ENCODE results near the gene SUDS3. TPM values are rescaled to one million over a fixed set of nuclear protein-coding genes. Genes with fewer than 3 reads are reported as not detected.
"Not testable (repeated sequence)": the region's sequence is repeated elsewhere in the genome, so short reads cannot be mapped to it uniquely, and the experiment has no call there.

The SUDS3 gene
- total RNA-seq, 1 donor from 2014 or later, result 96.5 TPM

GRCh38 chr12:118397708-118398440, 21.5 kb downstream of the SUDS3 start:
- DNase-seq (ENCODE audit: low spot score), result no peak

- DNase-seq (ENCODE audit: low spot score), result no peak
These were observed 22.2 kb downstream of the SUDS3 start for GRCh38 chr12:118398524-118398923.

- no peak for DNase-seq (ENCODE audit: low spot score)
These were observed 22.6 kb downstream of the SUDS3 start for GRCh38 chr12:118398940-118399339.

GRCh38 chr12:118402251-118402650, 25.9 kb downstream of the SUDS3 start:
- DNase-seq (ENCODE audit: low spot score), result no peak

GRCh38 chr12:118404876-118405521, 28.6 kb downstream of the SUDS3 start:
- DNase-seq (ENCODE audit: low spot score), result peak; percentile 47

- not testable (repeated sequence) for DNase-seq (ENCODE audit: low spot score)
These were observed 31.9 kb downstream of the SUDS3 start for GRCh38 chr12:118408241-118408640.

GRCh38 chr12:118409834-118410233, 33.5 kb downstream of the SUDS3 start:
- no peak for DNase-seq (ENCODE audit: low spot score)

GRCh38 chr12:118417942-118418341, 41.6 kb downstream of the SUDS3 start:
- no peak for DNase-seq (ENCODE audit: low spot score)

- no peak for DNase-seq (ENCODE audit: low spot score)
These were observed 42.2 kb downstream of the SUDS3 start for GRCh38 chr12:118418385-118419057.

- DNase-seq (ENCODE audit: low spot score), result no peak
These were observed 44.3 kb downstream of the SUDS3 start for GRCh38 chr12:118420673-118421072.

- no peak for DNase-seq (ENCODE audit: low spot score)
These were observed 48.5 kb downstream of the SUDS3 start for GRCh38 chr12:118424884-118425283.

GRCh38 chr12:118425364-118425763, 49.0 kb downstream of the SUDS3 start:
- no peak for DNase-seq (ENCODE audit: low spot score)

GRCh38 chr12:118427819-118428218, 51.5 kb downstream of the SUDS3 start:
- DNase-seq (ENCODE audit: low spot score), result no peak

GRCh38 chr12:118428643-118429042, 52.3 kb downstream of the SUDS3 start:
- no peak for DNase-seq (ENCODE audit: low spot score)

GRCh38 chr12:118429688-118430383, 53.5 kb downstream of the SUDS3 start:
- no peak for DNase-seq (ENCODE audit: low spot score)

- DNase-seq (ENCODE audit: low spot score), result no peak
These were observed 54.2 kb downstream of the SUDS3 start for GRCh38 chr12:118430516-118430915.

GRCh38 chr12:118432812-118433545, 56.6 kb downstream of the SUDS3 start:
- no peak for DNase-seq (ENCODE audit: low spot score)

GRCh38 chr12:118436002-118436730, 59.8 kb downstream of the SUDS3 start:
- DNase-seq (ENCODE audit: low spot score), result no peak

- no peak for DNase-seq (ENCODE audit: low spot score)
These were observed 60.6 kb downstream of the SUDS3 start for GRCh38 chr12:118436986-118437385.

GRCh38 chr12:118439068-118439467, 62.7 kb downstream of the SUDS3 start:
- DNase-seq (ENCODE audit: low spot score), result no peak

GRCh38 chr12:118446247-118446646, 69.9 kb downstream of the SUDS3 start:
- DNase-seq (ENCODE audit: low spot score), result no peak

All from umbilical cord (tissue), 2 donors.